Duodenal mucosa (tissue), 2 donors: ENCODE results near the gene NOSTRIN.

Experiments used
- H3K27ac ChIP-seq: one replicate; pipeline ENCODE4 v1.7.0; 2013; ENCODE audit warnings: low read depth, low read length
- H3K27me3 ChIP-seq, 2 donors: one replicate each; pipeline ENCODE4 v1.7.0; 2013; ENCODE audit warnings: low read length in 2 of 2, control low read depth in 1 of 2; ENCODE audit not compliant: insufficient read depth in 2 of 2, control insufficient read depth in 1 of 2
- H3K36me3 ChIP-seq, 2 donors: one replicate each; pipeline ENCODE4 v1.7.0; 2013; ENCODE audit warnings: low read length in 2 of 2, control low read depth in 1 of 2; ENCODE audit not compliant: insufficient read depth in 2 of 2, control insufficient read depth in 1 of 2
- H3K4me1 ChIP-seq, 2 donors: one replicate each; pipeline ENCODE4 v1.7.0; 2013; ENCODE audit warnings: low read length in 2 of 2, control low read depth in 1 of 2; ENCODE audit not compliant: insufficient read depth in 2 of 2, control insufficient read depth in 1 of 2
- H3K4me3 ChIP-seq, 2 donors: one replicate each; pipeline ENCODE4 v1.7.0; 2013; ENCODE audit warnings: low read length in 2 of 2, low read depth in 1 of 2
- H3K9ac ChIP-seq, 2 donors: one replicate each; pipeline ENCODE4 v1.7.0; 2013; ENCODE audit warnings: low read length in 2 of 2, low read depth in 1 of 2
- H3K9me3 ChIP-seq, 2 donors: one replicate each; pipeline ENCODE4 v1.7.0; 2013; ENCODE audit warnings: low read length in 2 of 2, control low read depth in 1 of 2; ENCODE audit not compliant: control insufficient read depth in 1 of 2

Gene NOSTRIN

DNA sequence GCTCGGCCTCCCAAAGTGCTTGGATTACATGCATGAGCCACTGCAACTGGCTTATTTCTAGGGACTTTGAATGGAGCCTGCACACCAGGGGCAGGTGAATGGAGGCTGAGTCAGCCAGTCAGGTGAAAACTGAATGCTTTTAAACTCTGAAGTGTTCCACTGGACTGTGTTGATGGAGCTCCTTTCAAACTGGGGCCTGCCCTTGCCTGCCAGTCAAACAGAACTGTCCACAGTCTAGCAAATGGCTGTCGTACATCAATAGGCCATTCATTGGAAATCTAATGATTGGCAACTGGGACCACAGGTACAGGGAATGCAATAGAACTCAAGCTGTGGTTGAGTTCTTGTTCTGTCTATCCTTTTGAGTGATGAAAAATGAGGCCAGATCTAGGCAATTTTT is 966 bp upstream of the NOSTRIN start:
- H3K9ac ChIP-seq: no peak overlapping the region
- no peaks in the 10 kb centered on the region for H3K9me3 ChIP-seq
- no peak overlapping the region for H3K4me3 ChIP-seq
- peaks cover 31 to 40% of the 10 kb centered on the region in 2 donors for H3K4me1 ChIP-seq
- H3K27ac ChIP-seq: no peak overlapping the region
- H3K36me3 ChIP-seq: no peaks in the 10 kb centered on the region
- H3K27me3 ChIP-seq: no peaks in the 10 kb centered on the region

GRCh38 chr2:168802859-168803725 is 655 bp downstream of the NOSTRIN start:
- Histone ChIP-seq H3K36me3 (no peaks in the 10 kb centered on the region), H3K27me3 (no peaks in the 10 kb centered on the region), H3K4me1 (peaks cover 22 to 37% of the 10 kb centered on the region in 2 donors), H3K4me3 (peak overlapping the region; percentile 68 to 69), H3K9ac (peak overlapping the region; percentile 55 to 71), H3K27ac (peak overlapping the region; percentile 71), H3K9me3 (no peaks in the 10 kb centered on the region)

DNA sequence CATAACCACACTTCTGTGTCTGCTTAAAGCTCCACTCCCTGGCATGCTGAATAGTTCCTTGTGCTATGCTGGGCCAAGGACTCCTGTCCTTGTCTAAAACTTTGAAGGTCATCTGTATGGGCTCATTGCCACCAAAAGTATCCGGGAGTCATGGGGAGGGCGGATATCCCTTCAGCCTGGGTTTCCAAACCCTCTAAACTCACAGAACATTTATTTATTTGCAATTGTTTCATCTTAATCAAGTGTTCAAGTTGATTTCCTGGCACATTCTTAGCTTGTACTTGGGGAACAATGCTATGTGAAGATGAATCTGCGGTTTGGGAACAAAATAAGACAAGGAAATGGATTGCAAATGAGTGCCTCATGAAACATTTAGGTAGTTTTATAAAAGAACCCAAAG is 1.8 kb downstream of the NOSTRIN start:
- H3K4me3 ChIP-seq: peak overlapping the region; percentile 68 to 69
- no peaks in the 10 kb centered on the region for H3K9me3 ChIP-seq
- no peak overlapping the region for H3K27ac ChIP-seq
- H3K4me1 ChIP-seq: peaks cover 12 to 25% of the 10 kb centered on the region in 2 donors
- peak overlapping the region in 1 of 2 donors; percentile 71 for H3K9ac ChIP-seq
- no peaks in the 10 kb centered on the region for H3K27me3 ChIP-seq
- no peaks in the 10 kb centered on the region for H3K36me3 ChIP-seq

GRCh38 chr2:168805615-168806014 is 3.2 kb downstream of the NOSTRIN start:
- Histone ChIP-seq H3K9me3 (no peaks in the 10 kb centered on the region), H3K9ac (no peak overlapping the region), H3K36me3 (no peaks in the 10 kb centered on the region), H3K4me1 (peaks cover 10 to 19% of the 10 kb centered on the region in 2 donors), H3K4me3 (no peak overlapping the region), H3K27ac (no peak overlapping the region), H3K27me3 (no peaks in the 10 kb centered on the region)

DNA sequence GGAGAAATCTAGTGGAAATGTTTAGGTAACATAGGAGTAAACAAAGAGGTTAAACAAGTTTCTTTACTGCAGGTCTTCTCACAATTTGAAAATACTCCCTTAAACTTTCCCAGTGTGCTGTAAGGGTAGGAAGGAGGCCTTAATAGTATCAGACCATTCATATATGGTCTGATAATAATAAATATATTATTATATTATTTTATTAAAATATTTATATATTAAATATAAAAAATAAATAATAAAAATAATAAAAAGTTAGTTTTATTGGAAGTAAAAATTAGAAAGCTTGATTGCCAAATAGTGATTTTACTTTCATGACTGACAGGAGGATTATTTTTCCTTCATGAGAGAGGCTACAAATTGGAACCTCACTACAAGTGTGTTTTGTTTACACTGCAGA is 7.1 kb downstream of the NOSTRIN start:
- no peaks in the 10 kb centered on the region for H3K27me3 ChIP-seq
- H3K9me3 ChIP-seq: no peaks in the 10 kb centered on the region
- H3K27ac ChIP-seq: no peak overlapping the region
- no peak overlapping the region for H3K4me3 ChIP-seq
- H3K9ac ChIP-seq: no peak overlapping the region
- H3K4me1 ChIP-seq: peaks cover 0 to 4% of the 10 kb centered on the region in 2 donors
- H3K36me3 ChIP-seq: peaks cover 0 to 4% of the 10 kb centered on the region in 2 donors

- no peaks in the 10 kb centered on the region for H3K27me3 ChIP-seq
- peaks cover 0 to 4% of the 10 kb centered on the region in 2 donors for H3K36me3 ChIP-seq
- H3K9me3 ChIP-seq: no peaks in the 10 kb centered on the region
- peaks cover 0 to under 1% of the 10 kb centered on the region in 2 donors for H3K4me1 ChIP-seq
- no peak overlapping the region for H3K9ac ChIP-seq
- no peak overlapping the region for H3K4me3 ChIP-seq
- no peak overlapping the region for H3K27ac ChIP-seq
Measured at GRCh38 chr2:168810235-168810634, 7.8 kb downstream of the NOSTRIN start.

- H3K27ac ChIP-seq: no peak overlapping the region
- no peaks in the 10 kb centered on the region for H3K27me3 ChIP-seq
- H3K4me3 ChIP-seq: no peak overlapping the region
- H3K4me1 ChIP-seq: no peaks in the 10 kb centered on the region
- no peaks in the 10 kb centered on the region for H3K9me3 ChIP-seq
- H3K9ac ChIP-seq: no peak overlapping the region
- peaks cover 4% of the 10 kb centered on the region in 2 donors for H3K36me3 ChIP-seq
Measured at GRCh38 chr2:168811696-168812095, 9.3 kb downstream of the NOSTRIN start.

GRCh38 chr2:168814046-168814445 is 11.6 kb downstream of the NOSTRIN start:
- Histone ChIP-seq H3K9ac (no peak overlapping the region), H3K9me3 (no peaks in the 10 kb centered on the region), H3K4me3 (no peak overlapping the region), H3K27ac (no peak overlapping the region), H3K4me1 (no peaks in the 10 kb centered on the region), H3K36me3 (peaks cover 4% of the 10 kb centered on the region in 2 donors), H3K27me3 (no peaks in the 10 kb centered on the region)

GRCh38 chr2:168814939-168815907 is 12.8 kb downstream of the NOSTRIN start:
- Histone ChIP-seq H3K27ac (no peak overlapping the region), H3K4me1 (no peaks in the 10 kb centered on the region)

GRCh38 chr2:168816369-168816768 is 13.9 kb downstream of the NOSTRIN start:
- no peak overlapping the region for H3K27ac ChIP-seq
- no peaks in the 10 kb centered on the region for H3K4me1 ChIP-seq
- H3K9me3 ChIP-seq: no peaks in the 10 kb centered on the region
- no peak overlapping the region for H3K9ac ChIP-seq
- H3K27me3 ChIP-seq: no peaks in the 10 kb centered on the region
- H3K4me3 ChIP-seq: no peak overlapping the region
- peaks cover 7 to 13% of the 10 kb centered on the region in 2 donors for H3K36me3 ChIP-seq

More at GRCh38 chr2:168814939-168815907, 12.8 kb downstream of the NOSTRIN start:
- no peak overlapping the region for H3K4me3 ChIP-seq
- no peaks in the 10 kb centered on the region for H3K27me3 ChIP-seq
- peaks cover 4 to 10% of the 10 kb centered on the region in 2 donors for H3K36me3 ChIP-seq
- H3K9ac ChIP-seq: no peak overlapping the region
- no peaks in the 10 kb centered on the region for H3K9me3 ChIP-seq
